Mucosa of rectum (tissue), 2 donors: ENCODE results near the gene RRP36.
A peak's percentile ranks its signal among the peaks of the same experiment; 100 is the strongest.

Source experiments
- H3K27ac ChIP-seq, 2 donors: one replicate each; pipeline ENCODE4 v1.7.0; 2013; ENCODE audit warnings: inconsistent platforms in 2 of 2, low read depth in 2 of 2, low read length in 2 of 2
- H3K27me3 ChIP-seq, 2 donors: one replicate each; pipeline ENCODE4 v1.7.0; 2013; ENCODE audit warnings: low read length in 2 of 2; ENCODE audit not compliant: control insufficient read depth in 2 of 2, insufficient read depth in 2 of 2
- H3K36me3 ChIP-seq, 2 donors: one replicate each; pipeline ENCODE4 v1.7.0; 2013; ENCODE audit warnings: low read length in 2 of 2; ENCODE audit not compliant: control insufficient read depth in 2 of 2, insufficient read depth in 2 of 2
- H3K4me1 ChIP-seq, 2 donors: one replicate each; pipeline ENCODE4 v1.7.0; 2013; ENCODE audit warnings: low read length in 2 of 2, mild to moderate bottlenecking in 1 of 2; ENCODE audit not compliant: control insufficient read depth in 2 of 2, insufficient read depth in 2 of 2
- H3K4me3 ChIP-seq, 2 donors: one replicate each; pipeline ENCODE4 v1.7.0; 2013; ENCODE audit warnings: low read length in 2 of 2
- H3K9ac ChIP-seq, 2 donors: one replicate each; pipeline ENCODE4 v1.7.0; 2013; ENCODE audit warnings: low read length in 2 of 2, low read depth in 1 of 2, mild to moderate bottlenecking in 1 of 2
- H3K9me3 ChIP-seq, 2 donors: one replicate each; pipeline ENCODE4 v1.7.0; 2013; ENCODE audit warnings: low read length in 2 of 2; ENCODE audit not compliant: control insufficient read depth in 2 of 2
- donor health status: healthy.
- donor health status: Normal muscosa, but diverticular disease.

The RRP36 gene

DNA sequence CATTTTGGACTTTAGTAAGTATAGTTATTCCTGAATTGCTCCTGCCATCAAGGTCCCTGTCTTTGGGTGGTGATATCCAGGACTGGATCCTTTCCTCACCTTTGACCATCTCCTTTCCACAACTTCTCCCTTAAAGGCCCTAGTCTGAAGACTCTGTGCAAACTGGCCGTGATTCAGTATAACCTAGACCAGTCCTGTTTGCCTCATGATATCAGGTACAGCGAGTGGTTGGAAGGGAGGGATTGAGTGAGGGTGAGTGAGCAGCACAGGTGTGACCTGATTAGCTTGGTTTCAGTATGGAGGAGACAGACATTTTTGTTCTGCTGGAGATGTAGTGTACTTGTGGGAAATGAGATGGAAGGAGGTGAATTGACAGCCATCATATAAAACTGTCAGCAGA lies 2.3 kb upstream of the RRP36 start:
- peaks cover 23 to 25% of the 10 kb centered on the region in 2 donors for H3K36me3 ChIP-seq
- no peaks in the 10 kb centered on the region for H3K9me3 ChIP-seq
- no peaks in the 10 kb centered on the region for H3K27me3 ChIP-seq
- H3K27ac ChIP-seq: no peak overlapping the region
- no peak overlapping the region for H3K4me3 ChIP-seq
- H3K4me1 ChIP-seq: peaks cover 24 to 25% of the 10 kb centered on the region in 2 donors
- no peak overlapping the region for H3K9ac ChIP-seq

DNA sequence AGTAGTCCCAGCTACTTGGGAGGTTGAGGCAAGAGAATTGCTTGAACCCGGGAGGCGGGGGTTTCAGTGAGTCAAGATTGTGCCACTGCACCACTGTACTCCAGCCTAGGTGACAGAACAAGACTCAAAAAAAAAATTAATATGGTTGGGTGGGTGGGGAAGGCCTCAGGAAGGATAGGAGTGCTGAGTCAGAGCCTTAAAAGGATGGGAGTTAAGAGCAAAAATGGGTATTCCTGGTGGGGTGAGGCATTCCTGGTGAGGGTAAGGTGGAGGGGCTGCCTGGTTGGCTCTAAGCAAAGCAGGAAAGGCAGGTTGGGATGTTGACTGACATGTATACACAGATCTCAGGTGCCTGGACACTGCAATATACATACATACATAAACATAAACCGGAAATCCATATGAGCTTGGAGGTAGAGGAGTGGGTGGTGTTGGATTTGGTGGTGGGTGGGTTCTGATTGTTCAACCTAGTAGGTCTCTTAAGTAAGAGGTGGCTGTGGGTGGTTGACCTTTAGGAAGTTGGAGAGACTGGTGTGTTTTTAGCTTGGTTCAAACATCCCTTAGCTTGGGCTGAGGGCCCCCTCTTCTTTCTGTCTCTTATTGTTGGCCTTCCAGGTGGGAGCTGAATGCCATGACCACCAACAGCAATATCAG lies 1.2 kb upstream of the RRP36 start:
- Histone ChIP-seq H3K9me3 (no peaks in the 10 kb centered on the region), H3K4me1 (peaks cover 17 to 18% of the 10 kb centered on the region in 2 donors), H3K4me3 (no peak overlapping the region), H3K36me3 (peaks cover 30 to 31% of the 10 kb centered on the region in 2 donors), H3K27me3 (no peaks in the 10 kb centered on the region), H3K27ac (no peak overlapping the region), H3K9ac (no peak overlapping the region)

GRCh38 chr6:43020847-43021246 lies 576 bp upstream of the RRP36 start:
- H3K9ac ChIP-seq: peak overlapping the region in 1 of 2 donors; percentile 28
- peak overlapping the region in 1 of 2 donors; percentile 72 for H3K27ac ChIP-seq

GRCh38 chr6:43024436-43024835 lies 3.0 kb downstream of the RRP36 start:
- peaks cover 4 to 10% of the 10 kb centered on the region in 2 donors for H3K4me1 ChIP-seq
- no peaks in the 10 kb centered on the region for H3K9me3 ChIP-seq
- H3K9ac ChIP-seq: no peak overlapping the region
- no peak overlapping the region for H3K4me3 ChIP-seq
- no peaks in the 10 kb centered on the region for H3K27me3 ChIP-seq
- H3K36me3 ChIP-seq: peaks cover 43 to 44% of the 10 kb centered on the region in 2 donors
- no peak overlapping the region for H3K27ac ChIP-seq

More at GRCh38 chr6:43020847-43021246, 576 bp upstream of the RRP36 start:
- Histone ChIP-seq H3K4me1 (peaks cover 15 to 18% of the 10 kb centered on the region in 2 donors), H3K4me3 (peak overlapping the region; percentile 91 to 99), H3K9me3 (no peaks in the 10 kb centered on the region), H3K36me3 (peaks cover 32 to 36% of the 10 kb centered on the region in 2 donors), H3K27me3 (no peaks in the 10 kb centered on the region)

GRCh38 chr6:43026365-43026764 lies 4.9 kb downstream of the RRP36 start:
- Histone ChIP-seq H3K36me3 (peaks cover 48 to 51% of the 10 kb centered on the region in 2 donors), H3K27me3 (no peaks in the 10 kb centered on the region), H3K4me3 (no peak overlapping the region), H3K27ac (no peak overlapping the region), H3K9me3 (no peaks in the 10 kb centered on the region), H3K4me1 (peaks cover 0 to 4% of the 10 kb centered on the region in 2 donors), H3K9ac (no peak overlapping the region)

GRCh38 chr6:43029120-43029519 lies 7.7 kb downstream of the RRP36 start:
- no peak overlapping the region for H3K9ac ChIP-seq
- H3K36me3 ChIP-seq: peaks cover 56 to 63% of the 10 kb centered on the region in 2 donors

DNA sequence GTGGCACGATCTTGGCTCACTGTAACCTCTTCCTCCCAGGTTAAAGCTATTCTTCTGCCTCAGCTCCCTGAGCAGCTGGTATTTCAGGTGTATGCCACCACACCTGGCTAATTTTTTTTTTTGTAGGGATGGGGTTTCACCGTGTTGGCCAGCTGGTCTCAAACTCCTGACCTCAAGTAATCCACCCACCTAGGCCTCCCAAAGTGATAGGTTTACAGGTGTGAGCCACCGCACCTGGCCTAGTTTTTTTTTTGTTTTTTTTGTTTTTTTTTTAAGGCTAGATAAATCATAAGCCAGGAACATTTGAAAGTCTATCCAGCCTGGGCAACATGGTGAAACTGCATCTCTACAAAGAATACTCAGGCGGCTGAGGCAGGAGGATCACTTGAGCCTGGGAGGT lies 10.9 kb downstream of the RRP36 start:
- H3K4me1 ChIP-seq: no peaks in the 10 kb centered on the region
- no peaks in the 10 kb centered on the region for H3K27me3 ChIP-seq
- H3K4me3 ChIP-seq: no peak overlapping the region
- H3K36me3 ChIP-seq: peaks cover 51 to 57% of the 10 kb centered on the region in 2 donors
- H3K9ac ChIP-seq: no peak overlapping the region
- H3K27ac ChIP-seq: no peak overlapping the region
- H3K9me3 ChIP-seq: no peaks in the 10 kb centered on the region

More at GRCh38 chr6:43029120-43029519, 7.7 kb downstream of the RRP36 start:
- H3K27ac ChIP-seq: no peak overlapping the region
- H3K27me3 ChIP-seq: no peaks in the 10 kb centered on the region
- no peak overlapping the region for H3K4me3 ChIP-seq
- no peaks in the 10 kb centered on the region for H3K4me1 ChIP-seq
- H3K9me3 ChIP-seq: no peaks in the 10 kb centered on the region

GRCh38 chr6:43033496-43034189 lies 12.2 kb downstream of the RRP36 start:
- H3K4me1 ChIP-seq: no peaks in the 10 kb centered on the region
- H3K9me3 ChIP-seq: no peaks in the 10 kb centered on the region
- no peak overlapping the region for H3K27ac ChIP-seq
- peaks cover 49 to 59% of the 10 kb centered on the region in 2 donors for H3K36me3 ChIP-seq
- H3K4me3 ChIP-seq: no peak overlapping the region
- no peak overlapping the region for H3K9ac ChIP-seq
- H3K27me3 ChIP-seq: no peaks in the 10 kb centered on the region

DNA sequence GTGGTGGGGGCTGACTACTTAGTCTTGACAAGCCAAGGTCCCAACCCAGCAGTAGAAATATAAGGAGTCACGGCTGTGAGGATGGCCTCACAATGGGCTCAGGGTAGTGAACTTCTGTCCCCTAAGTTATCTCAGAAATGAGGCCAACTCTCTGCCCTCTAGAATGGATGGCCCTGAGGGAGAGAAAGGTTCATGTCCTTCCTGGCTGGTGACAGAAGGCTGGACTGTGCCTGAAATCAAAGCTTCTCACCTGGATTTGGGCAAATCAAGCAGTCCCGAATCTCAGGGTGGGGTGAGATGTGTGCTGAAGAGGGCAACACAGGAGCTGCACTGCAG lies 12.7 kb downstream of the RRP36 start:
- Histone ChIP-seq H3K36me3 (peaks cover 49 to 57% of the 10 kb centered on the region in 2 donors), H3K4me3 (no peak overlapping the region), H3K9ac (no peak overlapping the region), H3K4me1 (no peaks in the 10 kb centered on the region), H3K27me3 (no peaks in the 10 kb centered on the region), H3K9me3 (no peaks in the 10 kb centered on the region), H3K27ac (no peak overlapping the region)

GRCh38 chr6:43035495-43036194 lies 14.2 kb downstream of the RRP36 start:
- Histone ChIP-seq H3K4me1 (no peaks in the 10 kb centered on the region), H3K27ac (no peak overlapping the region), H3K9ac (no peak overlapping the region), H3K27me3 (no peaks in the 10 kb centered on the region), H3K9me3 (no peaks in the 10 kb centered on the region), H3K4me3 (no peak overlapping the region), H3K36me3 (peaks cover 41 to 53% of the 10 kb centered on the region in 2 donors)
